Osteocyte (in vitro differentiated cells): ENCODE results near the gene CBR3. TPM values are rescaled to one million over a fixed set of nuclear protein-coding genes. Genes with fewer than 3 reads are reported as not detected.

Experiments used
- DNase-seq: peaks from one replicate; pipeline ENCODE4 v3.0.0; 2021; ENCODE audit warnings: mixed read lengths; ENCODE audit not compliant: unreplicated experiment; ENCODE audit errors: extremely low spot score
- H3K27ac Mint-ChIP-seq: one replicate; pipeline ENCODE4 v1.8.0; 2021; ENCODE audit warnings: mild to moderate bottlenecking, mixed read lengths; ENCODE audit not compliant: unreplicated experiment
- H3K27me3 Mint-ChIP-seq: one replicate; pipeline ENCODE4 v1.8.0; 2021; ENCODE audit warnings: mixed read lengths; ENCODE audit not compliant: unreplicated experiment
- H3K36me3 Mint-ChIP-seq: one replicate; pipeline ENCODE4 v1.8.0; 2021; ENCODE audit warnings: mixed read lengths; ENCODE audit not compliant: unreplicated experiment
- H3K4me1 Mint-ChIP-seq: one replicate; pipeline ENCODE4 v1.8.0; 2021; ENCODE audit warnings: mixed read lengths; ENCODE audit not compliant: unreplicated experiment
- H3K4me3 Mint-ChIP-seq: one replicate; pipeline ENCODE4 v1.8.0; 2021; ENCODE audit warnings: mild to moderate bottlenecking, moderate library complexity, mixed read lengths; ENCODE audit not compliant: unreplicated experiment
- H3K9me3 Mint-ChIP-seq: one replicate; pipeline ENCODE4 v1.8.0; 2021; ENCODE audit warnings: mixed read lengths; ENCODE audit not compliant: unreplicated experiment
- total RNA-seq: library from RNA; stranded (reverse); gene quantifications from 2 replicates; pipeline ENCODE4 v1.2.1, GENCODE V29; 2021
- TF ChIP-seq, protein P1 (sequence below): fragments of 200-600 bp; sonication (generic); IDR thresholded peaks from 2 replicates; pipeline ENCODE4 v1.5.0; 2021; ENCODE audit warnings: antibody characterized with exemption, mild to moderate bottlenecking, moderate library complexity

Gene CBR3
- total RNA-seq, 1 donor from 2014 or later, result 7.5 TPM

DNA sequence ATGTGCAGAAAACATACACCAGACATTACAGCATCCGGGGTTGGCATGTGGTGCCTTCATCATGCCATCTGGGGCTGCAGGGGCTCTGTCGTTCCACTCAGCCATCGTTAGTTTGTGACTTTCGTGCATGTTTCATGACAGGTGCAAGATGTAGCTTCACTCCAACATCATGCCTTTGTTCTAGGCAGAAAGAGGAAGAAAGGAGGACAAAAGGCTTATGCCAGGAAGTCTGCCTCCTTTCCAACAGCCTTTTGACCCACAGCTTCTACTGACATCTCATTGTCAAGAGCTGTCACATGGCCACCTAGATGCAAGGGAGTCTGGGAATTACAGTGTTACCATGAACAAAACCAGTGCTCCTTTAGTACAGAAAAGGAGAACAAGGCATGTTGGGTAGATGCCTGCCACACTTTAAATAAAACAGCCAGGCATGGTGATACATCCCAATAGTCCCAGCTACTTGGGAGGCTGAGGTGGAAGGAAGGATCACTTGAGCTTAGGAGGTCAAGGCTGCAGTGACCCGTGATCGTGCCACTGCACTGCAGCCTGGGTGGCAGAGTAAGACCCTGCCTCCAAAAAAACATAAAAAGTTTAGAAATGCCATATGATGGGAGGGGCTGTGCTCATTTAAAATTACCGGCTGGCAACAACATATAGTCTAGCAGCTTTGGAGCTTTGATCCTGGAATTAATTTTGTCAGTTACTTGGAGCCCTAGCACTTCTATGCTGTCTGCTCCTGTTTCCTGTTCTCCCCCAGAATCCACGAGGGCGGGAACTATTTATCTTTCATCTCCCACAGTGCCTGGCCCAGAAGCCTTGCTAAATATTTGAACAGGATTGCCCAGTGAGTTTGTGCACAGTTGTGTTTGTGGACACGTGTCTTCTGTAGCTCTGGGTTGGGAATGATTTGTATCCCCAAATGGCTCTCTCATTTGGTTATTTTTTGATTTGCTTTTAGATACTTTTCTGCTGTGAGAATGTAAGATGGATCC lies 29.2 kb downstream of the CBR3 start:
- Mint-ChIP-seq H3K4me3 (no peak overlapping the region), H3K36me3 (peaks cover 3% of the 10 kb centered on the region), H3K27ac (peak overlapping the region; percentile 50)

DNA sequence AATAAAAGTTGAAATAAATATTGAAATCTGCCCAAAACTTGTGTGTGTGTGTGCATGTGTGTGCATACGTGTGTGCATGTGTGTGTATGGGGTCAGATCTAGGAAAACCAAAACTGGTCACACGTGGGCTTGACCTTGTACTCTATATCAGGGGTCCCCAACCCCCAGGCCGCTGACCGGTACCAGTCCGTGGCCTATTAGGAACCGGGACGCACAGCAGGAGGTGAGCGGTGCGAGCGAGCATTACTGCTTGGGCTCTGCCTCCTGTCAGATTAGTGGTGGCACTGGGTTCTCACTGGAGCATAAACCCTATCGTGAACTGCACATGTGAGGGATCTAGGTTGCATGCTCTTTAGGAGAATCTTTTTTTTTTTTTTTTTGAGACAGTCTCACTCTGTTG lies 30.5 kb downstream of the CBR3 start:
- H3K4me3 Mint-ChIP-seq, result no peak overlapping the region
- H3K4me1 Mint-ChIP-seq, result peaks cover 9% of the 10 kb centered on the region
- H3K27ac Mint-ChIP-seq, result no peak overlapping the region
- DNase-seq, result no peak
- peaks cover 8% of the 10 kb centered on the region for H3K36me3 Mint-ChIP-seq
- H3K9me3 Mint-ChIP-seq, result no peaks in the 10 kb centered on the region
- TF ChIP-seq, protein P1, sequence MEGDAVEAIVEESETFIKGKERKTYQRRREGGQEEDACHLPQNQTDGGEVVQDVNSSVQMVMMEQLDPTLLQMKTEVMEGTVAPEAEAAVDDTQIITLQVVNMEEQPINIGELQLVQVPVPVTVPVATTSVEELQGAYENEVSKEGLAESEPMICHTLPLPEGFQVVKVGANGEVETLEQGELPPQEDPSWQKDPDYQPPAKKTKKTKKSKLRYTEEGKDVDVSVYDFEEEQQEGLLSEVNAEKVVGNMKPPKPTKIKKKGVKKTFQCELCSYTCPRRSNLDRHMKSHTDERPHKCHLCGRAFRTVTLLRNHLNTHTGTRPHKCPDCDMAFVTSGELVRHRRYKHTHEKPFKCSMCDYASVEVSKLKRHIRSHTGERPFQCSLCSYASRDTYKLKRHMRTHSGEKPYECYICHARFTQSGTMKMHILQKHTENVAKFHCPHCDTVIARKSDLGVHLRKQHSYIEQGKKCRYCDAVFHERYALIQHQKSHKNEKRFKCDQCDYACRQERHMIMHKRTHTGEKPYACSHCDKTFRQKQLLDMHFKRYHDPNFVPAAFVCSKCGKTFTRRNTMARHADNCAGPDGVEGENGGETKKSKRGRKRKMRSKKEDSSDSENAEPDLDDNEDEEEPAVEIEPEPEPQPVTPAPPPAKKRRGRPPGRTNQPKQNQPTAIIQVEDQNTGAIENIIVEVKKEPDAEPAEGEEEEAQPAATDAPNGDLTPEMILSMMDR, result no peak
- H3K27me3 Mint-ChIP-seq, result no peaks in the 10 kb centered on the region

More for the DNA sequence above, 29.2 kb downstream of the CBR3 start:
- H3K4me1 Mint-ChIP-seq, result peaks cover 9% of the 10 kb centered on the region
- DNase-seq, result no peak
- TF ChIP-seq, protein P1, result no peak
- no peaks in the 10 kb centered on the region for H3K27me3 Mint-ChIP-seq
- H3K9me3 Mint-ChIP-seq, result no peaks in the 10 kb centered on the region

GRCh38 chr21:36166705-36167104 lies 31.8 kb downstream of the CBR3 start:
- no peak overlapping the region for H3K4me3 Mint-ChIP-seq
- no peaks in the 10 kb centered on the region for H3K9me3 Mint-ChIP-seq
- TF ChIP-seq, protein P1, result no peak
- no peak overlapping the region for H3K27ac Mint-ChIP-seq
- no peaks in the 10 kb centered on the region for H3K27me3 Mint-ChIP-seq
- no peak for DNase-seq
- H3K36me3 Mint-ChIP-seq, result peaks cover 8% of the 10 kb centered on the region
- H3K4me1 Mint-ChIP-seq, result peaks cover 9% of the 10 kb centered on the region

GRCh38 chr21:36167541-36167940 lies 32.7 kb downstream of the CBR3 start:
- Mint-ChIP-seq H3K9me3 (no peaks in the 10 kb centered on the region), H3K4me1 (peaks cover 9% of the 10 kb centered on the region), H3K27me3 (no peaks in the 10 kb centered on the region), H3K4me3 (no peak overlapping the region), H3K27ac (no peak overlapping the region), H3K36me3 (peaks cover 8% of the 10 kb centered on the region)
- TF ChIP-seq, protein P1, result no peak
- DNase-seq, result no peak

- peaks cover 6% of the 10 kb centered on the region for H3K36me3 Mint-ChIP-seq
- no peak overlapping the region for H3K4me3 Mint-ChIP-seq
- H3K27me3 Mint-ChIP-seq, result no peaks in the 10 kb centered on the region
- H3K27ac Mint-ChIP-seq, result no peak overlapping the region
- H3K9me3 Mint-ChIP-seq, result no peaks in the 10 kb centered on the region
- H3K4me1 Mint-ChIP-seq, result peaks cover 1% of the 10 kb centered on the region
- TF ChIP-seq, protein P1, result no peak
- no peak for DNase-seq
Observed at GRCh38 chr21:36169470-36170128, 34.7 kb downstream of the CBR3 start.
